Thoracic aorta (tissue), 2 donors: ENCODE measurements around the gene GALT. TPM values are rescaled to one million over a fixed set of nuclear protein-coding genes. Genes with fewer than 3 reads are reported as not detected.

ENCODE experiments used
- ATAC-seq: fragments of 150-250 bp; one replicate; pipeline ENCODE4 v1.8.0; 2017; ENCODE audit warnings: low read depth; ENCODE audit not compliant: insufficient number of reproducible peaks, low FRiP score
- DNase-seq: peaks from one replicate; pipeline ENCODE4 v3.0.0-alpha.2; 2020; ENCODE audit warnings: low spot score
- H3K27ac ChIP-seq, 2 donors: fragments of 200-600 bp; sonication (generic); 1 replicate in 1 of 2; 2 replicates in 1 of 2; pipeline ENCODE4 v1.5.1; 2016; ENCODE audit warnings: mild to moderate bottlenecking in 2 of 2, moderate library complexity in 2 of 2
- H3K27me3 ChIP-seq: fragments of 200-600 bp; sonication (generic); replicated peaks from 2 replicates; pipeline ENCODE4 v1.6.0; 2016; ENCODE audit warnings: mild to moderate bottlenecking; ENCODE audit not compliant: insufficient read depth
- H3K36me3 ChIP-seq: fragments of 200-600 bp; sonication (generic); one replicate; pipeline ENCODE4 v1.5.1; 2016
- H3K4me1 ChIP-seq, 2 donors: fragments of 200-600 bp; sonication (generic); 1 replicate in 1 of 2; 2 replicates in 1 of 2; pipeline versions ENCODE4 v1.5.1 to v1.6.0; 2016; ENCODE audit warnings: low read depth in 2 of 2, mild to moderate bottlenecking in 1 of 2; ENCODE audit not compliant: control insufficient read depth in 1 of 2
- H3K4me3 ChIP-seq: fragments of 200-600 bp; sonication (generic); 2 replicates; pipeline ENCODE4 v1.5.1; 2016; ENCODE audit warnings: mild to moderate bottlenecking
- H3K9me3 ChIP-seq: fragments of 200-600 bp; sonication (generic); 2 replicates; pipeline ENCODE4 v1.5.1; 2016
- total RNA-seq, 2 donors: library from RNA; depleted of rRNA; stranded (reverse); fragments of >200 nt; gene quantifications; one replicate each; pipeline versions ENCODE4 v1.1.0 to v1.2.3, GENCODE V29; 2016
- TF ChIP-seq, protein P1 (sequence below): fragments of 200-600 bp; sonication (generic); IDR thresholded peaks from one replicate; pipeline ENCODE4 v1.5.1; 2019; ENCODE audit warnings: antibody characterized with exemption

The GALT gene
- total RNA-seq, 2 donors from 2014 or later: 67.7 to 78.4 TPM

DNA sequence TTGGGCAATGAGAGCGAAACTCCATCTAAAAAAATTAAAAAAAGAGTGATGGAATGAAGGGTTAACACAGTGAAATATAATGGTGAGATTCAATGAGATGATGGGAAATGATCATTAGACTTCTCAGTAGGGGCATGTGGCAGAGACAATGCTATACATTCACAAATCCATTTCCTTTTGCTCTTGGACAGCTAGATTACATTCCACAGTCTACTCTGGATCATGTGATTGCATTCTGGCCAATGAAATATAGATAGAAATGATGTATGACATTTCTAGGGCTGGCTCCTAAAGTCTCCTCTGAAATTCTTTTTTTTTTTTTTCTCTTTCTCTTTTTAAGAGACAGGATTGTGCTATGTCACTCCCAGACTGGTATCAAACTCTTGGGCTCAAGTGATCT, 3.8 kb upstream of the GALT start:
- H3K27me3 ChIP-seq: no peaks in the 10 kb centered on the region
- H3K27ac ChIP-seq: no peak overlapping the region
- no peaks in the 10 kb centered on the region for H3K9me3 ChIP-seq
- ATAC-seq (no peak), DNase-seq (no peak)
- no peaks in the 10 kb centered on the region for H3K36me3 ChIP-seq
- TF ChIP-seq, protein P1, sequence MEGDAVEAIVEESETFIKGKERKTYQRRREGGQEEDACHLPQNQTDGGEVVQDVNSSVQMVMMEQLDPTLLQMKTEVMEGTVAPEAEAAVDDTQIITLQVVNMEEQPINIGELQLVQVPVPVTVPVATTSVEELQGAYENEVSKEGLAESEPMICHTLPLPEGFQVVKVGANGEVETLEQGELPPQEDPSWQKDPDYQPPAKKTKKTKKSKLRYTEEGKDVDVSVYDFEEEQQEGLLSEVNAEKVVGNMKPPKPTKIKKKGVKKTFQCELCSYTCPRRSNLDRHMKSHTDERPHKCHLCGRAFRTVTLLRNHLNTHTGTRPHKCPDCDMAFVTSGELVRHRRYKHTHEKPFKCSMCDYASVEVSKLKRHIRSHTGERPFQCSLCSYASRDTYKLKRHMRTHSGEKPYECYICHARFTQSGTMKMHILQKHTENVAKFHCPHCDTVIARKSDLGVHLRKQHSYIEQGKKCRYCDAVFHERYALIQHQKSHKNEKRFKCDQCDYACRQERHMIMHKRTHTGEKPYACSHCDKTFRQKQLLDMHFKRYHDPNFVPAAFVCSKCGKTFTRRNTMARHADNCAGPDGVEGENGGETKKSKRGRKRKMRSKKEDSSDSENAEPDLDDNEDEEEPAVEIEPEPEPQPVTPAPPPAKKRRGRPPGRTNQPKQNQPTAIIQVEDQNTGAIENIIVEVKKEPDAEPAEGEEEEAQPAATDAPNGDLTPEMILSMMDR: no peak
- H3K4me3 ChIP-seq: no peak overlapping the region
- peaks cover 11 to 18% of the 10 kb centered on the region in 2 donors for H3K4me1 ChIP-seq

DNA sequence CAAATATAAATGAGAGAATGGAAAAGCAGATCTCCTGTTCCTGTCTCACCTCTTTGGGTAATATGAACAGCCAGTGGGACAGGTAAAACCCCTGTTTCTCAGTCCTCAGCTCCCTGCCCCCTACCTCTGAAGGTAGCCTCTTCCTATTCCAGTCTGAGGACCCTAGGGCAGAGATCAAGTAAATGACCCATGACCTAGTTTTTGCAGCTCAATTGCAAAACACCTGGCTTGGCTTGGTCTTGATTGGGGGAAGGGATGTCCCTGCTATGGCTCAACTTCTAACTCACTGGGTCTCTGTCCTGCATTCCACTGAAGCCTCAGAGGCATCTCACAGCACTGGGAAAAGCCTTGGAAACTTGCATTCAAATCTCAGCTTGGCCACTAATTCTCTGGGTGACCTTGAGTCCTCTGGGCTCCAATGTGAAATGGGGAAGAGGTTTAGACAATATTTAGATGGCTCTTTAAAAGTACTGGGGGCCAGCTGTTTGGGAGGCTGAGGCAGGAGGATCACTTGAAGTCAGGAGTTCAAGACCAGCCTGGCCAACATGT, 1.6 kb upstream of the GALT start:
- Histone ChIP-seq H3K9me3 (no peaks in the 10 kb centered on the region), H3K27ac (no peak overlapping the region), H3K36me3 (peaks cover 15% of the 10 kb centered on the region), H3K27me3 (no peaks in the 10 kb centered on the region), H3K4me3 (no peak overlapping the region), H3K4me1 (peaks cover 12 to 26% of the 10 kb centered on the region in 2 donors)
- DNase-seq (no peak), ATAC-seq (no peak)
- TF ChIP-seq, protein P1: no peak

DNA sequence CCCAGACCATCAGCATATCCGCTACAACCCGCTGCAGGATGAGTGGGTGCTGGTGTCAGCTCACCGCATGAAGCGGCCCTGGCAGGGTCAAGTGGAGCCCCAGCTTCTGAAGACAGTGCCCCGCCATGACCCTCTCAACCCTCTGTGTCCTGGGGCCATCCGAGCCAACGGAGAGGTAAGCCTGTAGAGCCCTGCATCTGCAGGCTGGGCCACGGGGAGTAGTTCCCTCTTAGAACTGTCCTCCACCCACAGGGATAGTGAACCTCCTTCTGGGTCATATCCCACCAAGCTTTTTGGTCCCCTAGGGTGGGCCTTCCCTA, 569 bp downstream of the GALT start:
- Histone ChIP-seq H3K9me3 (no peaks in the 10 kb centered on the region), H3K27ac (peak overlapping the region; percentile 79 to 80), H3K27me3 (no peaks in the 10 kb centered on the region), H3K36me3 (peaks cover 16% of the 10 kb centered on the region), H3K4me3 (peak overlapping the region; percentile 79), H3K4me1 (peaks cover 18 to 40% of the 10 kb centered on the region in 2 donors)
- ATAC-seq (no peak), DNase-seq (no peak)
- TF ChIP-seq, protein P1: no peak

DNA sequence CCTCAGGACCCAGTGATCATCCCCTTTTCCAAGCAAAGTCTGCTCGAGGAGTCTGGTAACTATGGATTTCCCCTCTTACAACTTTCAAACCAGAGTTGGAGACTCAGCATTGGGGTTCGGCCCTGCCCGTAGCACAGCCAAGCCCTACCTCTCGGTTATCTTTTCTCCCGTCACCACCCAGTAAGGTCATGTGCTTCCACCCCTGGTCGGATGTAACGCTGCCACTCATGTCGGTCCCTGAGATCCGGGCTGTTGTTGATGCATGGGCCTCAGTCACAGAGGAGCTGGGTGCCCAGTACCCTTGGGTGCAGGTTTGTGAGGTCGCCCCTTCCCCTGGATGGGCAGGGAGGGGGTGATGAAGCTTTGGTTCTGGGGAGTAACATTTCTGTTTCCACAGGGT, 1.2 kb downstream of the GALT start:
- Histone ChIP-seq H3K4me3 (peak overlapping the region; percentile 79), H3K27me3 (no peaks in the 10 kb centered on the region), H3K36me3 (peaks cover 16% of the 10 kb centered on the region), H3K9me3 (no peaks in the 10 kb centered on the region), H3K4me1 (peaks cover 19 to 45% of the 10 kb centered on the region in 2 donors), H3K27ac (peak overlapping the region; percentile 79 to 80)
- no peak for DNase-seq
- TF ChIP-seq, protein P1: no peak
- no peak for ATAC-seq

DNA sequence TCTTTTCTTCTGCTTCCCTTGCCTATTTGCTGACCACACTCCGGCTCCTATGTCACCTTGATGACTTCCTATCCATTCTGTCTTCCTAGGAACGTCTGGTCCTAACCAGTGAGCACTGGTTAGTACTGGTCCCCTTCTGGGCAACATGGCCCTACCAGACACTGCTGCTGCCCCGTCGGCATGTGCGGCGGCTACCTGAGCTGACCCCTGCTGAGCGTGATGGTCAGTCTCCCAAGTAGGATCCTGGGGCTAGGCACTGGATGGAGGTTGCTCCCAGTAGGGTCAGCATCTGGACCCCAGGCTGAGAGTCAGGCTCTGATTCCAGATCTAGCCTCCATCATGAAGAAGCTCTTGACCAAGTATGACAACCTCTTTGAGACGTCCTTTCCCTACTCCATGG, 2.2 kb downstream of the GALT start:
- Histone ChIP-seq H3K27me3 (no peaks in the 10 kb centered on the region), H3K36me3 (peaks cover 16% of the 10 kb centered on the region), H3K27ac (no peak overlapping the region), H3K4me1 (peaks cover 29 to 56% of the 10 kb centered on the region in 2 donors), H3K9me3 (no peaks in the 10 kb centered on the region), H3K4me3 (no peak overlapping the region)
- ATAC-seq (no peak), DNase-seq (no peak)
- TF ChIP-seq, protein P1: no peak
